GM23338 (cell line): ENCODE results near the gene EYA3. TPM values are rescaled to one million over a fixed set of nuclear protein-coding genes. Genes with fewer than 3 reads are reported as not detected.

Source experiments
- ATAC-seq: fragments of 200-7000 bp; cut with Tn5 transposase; 3 replicates; pipeline ENCODE4 v1.9.1; 2020
- DNase-seq: peaks from one replicate; pipeline ENCODE4 v3.0.0-alpha.2; 2015; ENCODE audit warnings: low spot score
- H2AFZ ChIP-seq: fragments of 200-600 bp; sonication (generic); 2 replicates; pipeline ENCODE4 v1.8.0; 2016; ENCODE audit warnings: antibody characterized with exemption, mild to moderate bottlenecking, moderate library complexity
- H3F3A ChIP-seq: fragments of 200-600 bp; sonication (generic); replicated peaks from 2 replicates; pipeline ENCODE4 v1.8.0; 2017; ENCODE audit warnings: antibody characterized with exemption, mixed run types, low read depth
- H3K27ac ChIP-seq: fragments of 200-600 bp; sonication (generic); 2 replicates; pipeline ENCODE4 v1.6.1; 2016; ENCODE audit warnings: low read depth
- H3K27me3 ChIP-seq: fragments of 200-600 bp; sonication (generic); 2 replicates; pipeline ENCODE4 v1.8.0; 2016; ENCODE audit warnings: mild to moderate bottlenecking, mixed run types, moderate library complexity; ENCODE audit not compliant: insufficient read depth
- H3K36me3 ChIP-seq: fragments of 200-600 bp; sonication (generic); 2 replicates; pipeline ENCODE4 v1.8.0; 2016; ENCODE audit warnings: mild to moderate bottlenecking; ENCODE audit not compliant: insufficient read depth
- H3K4me1 ChIP-seq: fragments of 200-600 bp; sonication (generic); 2 replicates; pipeline ENCODE4 v1.8.0; 2016; ENCODE audit warnings: mild to moderate bottlenecking, moderate library complexity; ENCODE audit not compliant: insufficient read depth
- H3K4me2 ChIP-seq: fragments of 200-600 bp; sonication (generic); 2 replicates; pipeline ENCODE4 v1.7.1; 2017; ENCODE audit warnings: mixed run types
- H3K4me3 ChIP-seq: fragments of 200-600 bp; sonication (generic); 2 replicates; pipeline ENCODE4 v1.6.1; 2016; ENCODE audit warnings: mixed run types
- H3K79me2 ChIP-seq: fragments of 200-600 bp; sonication (generic); replicated peaks from 2 replicates; pipeline ENCODE4 v1.8.0; 2017; ENCODE audit warnings: mild to moderate bottlenecking; ENCODE audit not compliant: insufficient read depth
- H3K9me2 ChIP-seq: fragments of 200-600 bp; sonication (generic); 2 replicates; pipeline ENCODE4 v1.8.0; 2017; ENCODE audit not compliant: insufficient read depth
- H4K20me1 ChIP-seq: fragments of 200-600 bp; sonication (generic); replicated peaks from 2 replicates; pipeline ENCODE4 v1.8.0; 2017; ENCODE audit warnings: mild to moderate bottlenecking; ENCODE audit not compliant: insufficient read depth
- H3K27ac Mint-ChIP-seq: 2 replicates; pipeline ENCODE4 v1.8.0; 2020; ENCODE audit warnings: inconsistent platforms, mild to moderate bottlenecking, moderate library complexity, mixed read lengths
- H3K27me3 Mint-ChIP-seq: 3 replicates; pipeline ENCODE4 v1.8.0; 2022; ENCODE audit warnings: low read depth, mild to moderate bottlenecking, moderate library complexity, mixed read lengths, inconsistent platforms; ENCODE audit not compliant: insufficient read depth, poor library complexity
- H3K36me3 Mint-ChIP-seq: 3 replicates; pipeline ENCODE4 v1.8.0; 2021; ENCODE audit warnings: low read depth, mild to moderate bottlenecking, inconsistent platforms, moderate library complexity, mixed read lengths
- H3K4me1 Mint-ChIP-seq: 3 replicates; pipeline ENCODE4 v1.8.0; 2020; ENCODE audit warnings: mild to moderate bottlenecking, inconsistent platforms, mixed read lengths
- H3K4me3 Mint-ChIP-seq: 3 replicates; pipeline ENCODE4 v1.8.0; 2021; ENCODE audit warnings: moderate library complexity, mild to moderate bottlenecking, inconsistent platforms, mixed read lengths
- H3K9me3 Mint-ChIP-seq: 3 replicates; pipeline ENCODE4 v1.8.0; 2020; ENCODE audit warnings: moderate library complexity, mild to moderate bottlenecking, inconsistent platforms, mixed read lengths
- CREB1 ChIP-seq: fragments of 250-450 bp; sonication (Bioruptor Pico); IDR thresholded peaks from 2 replicates; pipeline ENCODE4 v1.5.0; 2020; ENCODE audit warnings: low read depth, mild to moderate bottlenecking, moderate library complexity
- EZH2 ChIP-seq: fragments of 200-600 bp; sonication (generic); IDR thresholded peaks from one replicate; pipeline ENCODE4 v1.8.0; 2017; ENCODE audit warnings: antibody characterized with exemption, mild to moderate bottlenecking, low read depth; ENCODE audit not compliant: unreplicated experiment
- EZH2phosphoT487 ChIP-seq: fragments of 200-600 bp; sonication (generic); IDR thresholded peaks from one replicate; pipeline ENCODE4 v1.8.1; 2018; ENCODE audit warnings: antibody characterized with exemption; ENCODE audit not compliant: unreplicated experiment
- NANOG ChIP-seq: IDR thresholded peaks from 2 replicates; pipeline ENCODE4 v1.6.1; 2016; ENCODE audit warnings: antibody characterized with exemption, borderline replicate concordance
- POLR2AphosphoS5 ChIP-seq: IDR thresholded peaks from 2 replicates; pipeline ENCODE4 v1.6.1; 2016; ENCODE audit warnings: antibody characterized with exemption, low read depth
- STAT1 ChIP-seq: IDR thresholded peaks from one replicate; pipeline ENCODE4 v1.6.1; 2016; ENCODE audit warnings: antibody characterized with exemption; ENCODE audit not compliant: unreplicated experiment
- ZNF114 ChIP-seq: fragments of 250-450 bp; sonication (Bioruptor Pico); IDR thresholded peaks from 2 replicates; pipeline ENCODE4 v1.5.0; 2020; ENCODE audit warnings: mild to moderate bottlenecking, moderate library complexity
- ZNF331 ChIP-seq: fragments of 250-450 bp; sonication (Bioruptor Pico); IDR thresholded peaks from 2 replicates; pipeline ENCODE4 v1.5.0; 2020; ENCODE audit warnings: low read depth, mild to moderate bottlenecking, moderate library complexity
- polyA plus RNA-seq: library from polyadenylated mRNA; unstranded; fragments of >200 nt; fragmentation: Nextera tagmentation; extraction: Ambion mirVana; gene quantifications from 2 replicates; pipeline ENCODE4 v1.2.1, GENCODE V29; 2016
- total RNA-seq: library from RNA; depleted of rRNA; stranded (reverse); fragments of >200 nt; shearing (Covaris generic); gene quantifications from 2 replicates; pipeline ENCODE4 v1.2.3, GENCODE V29; 2014
- TF ChIP-seq, protein P1 (sequence below): IDR thresholded peaks from one replicate; pipeline ENCODE4 v1.6.1; 2018; ENCODE audit warnings: antibody characterized with exemption; ENCODE audit not compliant: unreplicated experiment
- TF ChIP-seq, protein P2 (sequence below), 2 experiments: fragments of 200-600 bp in 1 of 2; sonication (generic) in 1 of 2; conservative IDR thresholded peaks; 2 replicates each; pipeline versions ENCODE4 v1.5.1 to v1.6.1; 2016 to 2017; ENCODE audit warnings: antibody characterized with exemption in 2 of 2, low read depth in 2 of 2, mild to moderate bottlenecking in 2 of 2, moderate library complexity in 1 of 2

The EYA3 gene
- total and polyA plus RNA-seq, 2 experiments from 2014 or later: 12.5 to 33.6 TPM

DNA sequence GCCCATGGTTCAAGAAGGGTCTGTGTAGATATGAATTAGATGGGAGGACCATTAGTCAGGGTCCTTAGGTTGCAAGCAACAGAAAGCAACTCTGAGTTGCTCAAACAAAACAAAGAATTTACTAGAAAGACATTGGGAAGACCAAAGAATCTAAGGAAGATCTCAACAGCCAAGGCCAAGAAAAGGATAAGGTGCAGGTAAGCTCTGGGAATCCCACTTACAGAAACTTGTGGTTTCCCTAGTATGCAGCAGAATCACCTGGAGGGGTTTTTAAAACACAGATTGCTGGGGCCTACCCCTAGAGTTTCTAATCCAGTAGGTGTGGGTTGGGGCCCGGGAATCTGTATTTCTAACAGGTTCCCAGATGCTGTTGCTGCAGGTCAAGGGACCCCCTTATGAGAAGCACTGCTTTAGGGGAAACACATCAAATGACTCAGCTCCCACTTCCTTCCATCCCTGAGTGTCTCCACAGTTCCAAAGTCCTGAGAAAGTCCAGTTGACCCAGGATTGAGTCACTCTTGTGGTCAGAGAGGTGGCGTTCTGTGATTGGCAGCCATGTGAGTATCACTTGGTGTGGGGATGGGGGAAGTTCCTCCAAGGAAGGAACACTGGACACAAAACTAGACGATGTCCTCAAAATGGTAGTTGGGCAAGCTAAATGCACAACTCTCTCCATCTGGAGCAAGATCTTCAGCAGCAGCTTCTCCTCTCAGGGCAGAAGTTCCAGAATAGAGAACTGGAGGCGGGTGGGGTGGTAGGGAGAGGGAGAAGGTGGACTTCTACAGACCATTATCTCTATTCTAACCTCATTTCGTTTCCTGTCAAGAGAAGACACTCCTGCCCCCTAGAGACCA lies 24.2 kb upstream of the EYA3 start (continued):
- no peak for TF ChIP-seq STAT1
- TF ChIP-seq CREB1: no peak
- TF ChIP-seq, protein P1, sequence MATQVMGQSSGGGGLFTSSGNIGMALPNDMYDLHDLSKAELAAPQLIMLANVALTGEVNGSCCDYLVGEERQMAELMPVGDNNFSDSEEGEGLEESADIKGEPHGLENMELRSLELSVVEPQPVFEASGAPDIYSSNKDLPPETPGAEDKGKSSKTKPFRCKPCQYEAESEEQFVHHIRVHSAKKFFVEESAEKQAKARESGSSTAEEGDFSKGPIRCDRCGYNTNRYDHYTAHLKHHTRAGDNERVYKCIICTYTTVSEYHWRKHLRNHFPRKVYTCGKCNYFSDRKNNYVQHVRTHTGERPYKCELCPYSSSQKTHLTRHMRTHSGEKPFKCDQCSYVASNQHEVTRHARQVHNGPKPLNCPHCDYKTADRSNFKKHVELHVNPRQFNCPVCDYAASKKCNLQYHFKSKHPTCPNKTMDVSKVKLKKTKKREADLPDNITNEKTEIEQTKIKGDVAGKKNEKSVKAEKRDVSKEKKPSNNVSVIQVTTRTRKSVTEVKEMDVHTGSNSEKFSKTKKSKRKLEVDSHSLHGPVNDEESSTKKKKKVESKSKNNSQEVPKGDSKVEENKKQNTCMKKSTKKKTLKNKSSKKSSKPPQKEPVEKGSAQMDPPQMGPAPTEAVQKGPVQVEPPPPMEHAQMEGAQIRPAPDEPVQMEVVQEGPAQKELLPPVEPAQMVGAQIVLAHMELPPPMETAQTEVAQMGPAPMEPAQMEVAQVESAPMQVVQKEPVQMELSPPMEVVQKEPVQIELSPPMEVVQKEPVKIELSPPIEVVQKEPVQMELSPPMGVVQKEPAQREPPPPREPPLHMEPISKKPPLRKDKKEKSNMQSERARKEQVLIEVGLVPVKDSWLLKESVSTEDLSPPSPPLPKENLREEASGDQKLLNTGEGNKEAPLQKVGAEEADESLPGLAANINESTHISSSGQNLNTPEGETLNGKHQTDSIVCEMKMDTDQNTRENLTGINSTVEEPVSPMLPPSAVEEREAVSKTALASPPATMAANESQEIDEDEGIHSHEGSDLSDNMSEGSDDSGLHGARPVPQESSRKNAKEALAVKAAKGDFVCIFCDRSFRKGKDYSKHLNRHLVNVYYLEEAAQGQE: no peak
- TF ChIP-seq NANOG: no peak

DNA sequence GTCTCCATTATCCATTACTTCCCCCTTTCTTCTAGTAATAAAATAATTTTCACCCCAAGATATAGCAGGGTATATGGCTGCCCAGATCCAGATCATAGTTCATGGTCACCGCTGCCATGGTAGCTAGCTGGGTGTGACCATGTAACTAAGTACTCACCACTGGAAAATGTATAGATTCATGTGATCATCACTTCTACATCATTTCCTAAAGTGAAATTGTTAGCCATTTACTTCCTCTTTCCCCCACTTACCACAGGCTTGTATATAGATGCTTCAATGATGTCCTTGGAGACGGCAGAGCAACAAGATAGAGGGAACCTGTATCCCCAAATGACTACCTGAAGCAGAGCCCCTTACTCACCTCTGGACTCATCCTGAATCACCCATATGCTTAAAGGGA lies 22.7 kb upstream of the EYA3 start:
- H3K4me3 Mint-ChIP-seq: no peak overlapping the region
- H3K9me3 Mint-ChIP-seq: no peaks in the 10 kb centered on the region
- Histone ChIP-seq H3K9me2 (0 out of 2 replicates have a peak, but pooled peaks cover 9% of the 10 kb centered on the region), H3K36me3 (no peaks in the 10 kb centered on the region), H3K27me3 (no peaks in the 10 kb centered on the region), H3K4me1 (no peaks in the 10 kb centered on the region), H4K20me1 (no peaks in the 10 kb centered on the region), H3F3A (no peaks in the 10 kb centered on the region), H3K79me2 (no peaks in the 10 kb centered on the region), H3K4me2 (no peak overlapping the region), H2AFZ (no peak overlapping the region), H3K27ac (no peak overlapping the region), H3K4me3 (no peak overlapping the region)
- H3K36me3 Mint-ChIP-seq: no peaks in the 10 kb centered on the region
- H3K27ac Mint-ChIP-seq: no peak overlapping the region
- H3K4me1 Mint-ChIP-seq: no peaks in the 10 kb centered on the region
- no peak for DNase-seq
- ATAC-seq: no peak
- H3K27me3 Mint-ChIP-seq: peaks cover 5% of the 10 kb centered on the region
- TF ChIP-seq ZNF114 (CRISPR knock-in tag): no peak
- TF ChIP-seq POLR2AphosphoS5: no peak
- no peak for TF ChIP-seq ZNF331 (CRISPR knock-in tag)
- TF ChIP-seq, protein P1: no peak
- TF ChIP-seq, protein P2, sequence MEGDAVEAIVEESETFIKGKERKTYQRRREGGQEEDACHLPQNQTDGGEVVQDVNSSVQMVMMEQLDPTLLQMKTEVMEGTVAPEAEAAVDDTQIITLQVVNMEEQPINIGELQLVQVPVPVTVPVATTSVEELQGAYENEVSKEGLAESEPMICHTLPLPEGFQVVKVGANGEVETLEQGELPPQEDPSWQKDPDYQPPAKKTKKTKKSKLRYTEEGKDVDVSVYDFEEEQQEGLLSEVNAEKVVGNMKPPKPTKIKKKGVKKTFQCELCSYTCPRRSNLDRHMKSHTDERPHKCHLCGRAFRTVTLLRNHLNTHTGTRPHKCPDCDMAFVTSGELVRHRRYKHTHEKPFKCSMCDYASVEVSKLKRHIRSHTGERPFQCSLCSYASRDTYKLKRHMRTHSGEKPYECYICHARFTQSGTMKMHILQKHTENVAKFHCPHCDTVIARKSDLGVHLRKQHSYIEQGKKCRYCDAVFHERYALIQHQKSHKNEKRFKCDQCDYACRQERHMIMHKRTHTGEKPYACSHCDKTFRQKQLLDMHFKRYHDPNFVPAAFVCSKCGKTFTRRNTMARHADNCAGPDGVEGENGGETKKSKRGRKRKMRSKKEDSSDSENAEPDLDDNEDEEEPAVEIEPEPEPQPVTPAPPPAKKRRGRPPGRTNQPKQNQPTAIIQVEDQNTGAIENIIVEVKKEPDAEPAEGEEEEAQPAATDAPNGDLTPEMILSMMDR (conservative IDR thresholded peaks at IDR 0.05; ENCODE audit: low read depth in 2 of 2): no peak
- no peak for TF ChIP-seq CREB1
- no peak for TF ChIP-seq EZH2phosphoT487
- no peak for TF ChIP-seq NANOG
- TF ChIP-seq EZH2: no peak
- no peak for TF ChIP-seq STAT1
